HepG2 (cell line): ENCODE results near the gene RSKR. TPM values are rescaled to one million over a fixed set of nuclear protein-coding genes. Genes with fewer than 3 reads are reported as not detected.

Experiments
- ATAC-seq: fragments of 200-7000 bp; cut with Tn5 transposase; 3 replicates; pipeline ENCODE4 v1.9.1; 2020; ENCODE audit warnings: mild to moderate bottlenecking, moderate library complexity
- BruUV-seq: library from RNA; stranded (reverse); fragments of 400-500 nt; replicated peaks from 2 replicates; lab custom pipeline; 2021; lab: Mats Ljungman, UMichigan
- CTCF ChIA-PET: fragments of 300-600 bp; formaldehyde crosslinking; extraction: SDS; loops from one replicate; lab custom pipeline; 2021; ENCODE audit warnings: low total read pairs, inconsistent platforms, low intra/inter-chr PET ratio; lab: Yijun Ruan, JAX
- POLR2A ChIA-PET: fragments of 350-600 bp; sonication (Branson Sonifier 250); formaldehyde crosslinking; loops from one replicate; lab custom pipeline; 2020; ENCODE audit warnings: antibody characterized with exemption, inconsistent platforms; lab: Yijun Ruan, JAX
- DNase-seq: peaks from one replicate; pipeline ENCODE4 v3.0.0-alpha.2; 2015; ENCODE audit warnings: low spot score
- FAIRE-seq: peaks from 3 replicates; lab custom pipeline; 2011; peaks lifted over from hg19 to GRCh38; lab: Jason Lieb, UNC
- H2AFZ ChIP-seq: one replicate; pipeline ENCODE4 v1.6.1; 2011; ENCODE audit warnings: low read length, inconsistent platforms
- H3K27ac ChIP-seq: fragments of 300-600 bp; 3 replicates; pipeline ENCODE4 v1.8.0; 2011; ENCODE audit warnings: mixed run types, mild to moderate bottlenecking, mixed read lengths, low read length, inconsistent platforms; ENCODE audit not compliant: insufficient read depth; ENCODE audit errors: extremely low read length
- H3K27me3 ChIP-seq, 2 experiments: fragments of 200-600 bp in 1 of 2; 2 replicates in 1 of 2; 3 replicates in 1 of 2; pipeline versions ENCODE4 v1.6.0 to v1.8.0; 2011; ENCODE audit warnings: low read length in 2 of 2, mild to moderate bottlenecking in 2 of 2, moderate library complexity in 2 of 2, inconsistent platforms in 1 of 2; ENCODE audit not compliant: insufficient read depth in 2 of 2, control insufficient read depth in 1 of 2
- H3K36me3 ChIP-seq, 2 experiments: fragments of 200-600 bp in 1 of 2; replicated peaks in 1 of 2; 2 replicates in 1 of 2; 3 replicates in 1 of 2; pipeline versions ENCODE4 v1.5.1 to v1.8.0; 2011; ENCODE audit warnings: low read length in 2 of 2, inconsistent platforms in 1 of 2; ENCODE audit not compliant: insufficient read depth in 2 of 2, control insufficient read depth in 1 of 2
- H3K4me1 ChIP-seq: 2 replicates; pipeline ENCODE4 v1.5.1; 2012; ENCODE audit warnings: low read length, inconsistent platforms; ENCODE audit not compliant: insufficient read depth
- H3K4me2 ChIP-seq: 2 replicates; pipeline ENCODE4 v1.6.0; 2011; ENCODE audit warnings: low read depth, low read length, inconsistent platforms
- H3K4me3 ChIP-seq, 3 experiments: fragments of 200-600 bp in 1 of 3; sonication (generic), shearing (Covaris generic) in 1 of 3; replicated peaks in 1 of 3; 2 replicates each; pipeline ENCODE4 v1.5.1; 2011 to 2016; ENCODE audit warnings: low read length in 3 of 3, inconsistent platforms in 2 of 3, low read depth in 2 of 3, mild to moderate bottlenecking in 2 of 3, control low read depth in 1 of 3, mixed read lengths in 1 of 3; ENCODE audit not compliant: insufficient read depth in 1 of 3
- H3K79me2 ChIP-seq: one replicate; pipeline ENCODE4 v1.6.1; 2011; ENCODE audit warnings: low read length, inconsistent platforms; ENCODE audit not compliant: insufficient read depth
- H3K9ac ChIP-seq: 2 replicates; pipeline ENCODE4 v1.6.0; 2011; ENCODE audit warnings: mild to moderate bottlenecking, low read depth, low read length, inconsistent platforms; ENCODE audit not compliant: insufficient read depth
- H3K9me3 ChIP-seq: 2 replicates; pipeline ENCODE4 v1.5.1; 2012; ENCODE audit warnings: mild to moderate bottlenecking, low read length
- H4K20me1 ChIP-seq: 2 replicates; pipeline ENCODE4 v1.6.0; 2011; ENCODE audit warnings: inconsistent platforms, mild to moderate bottlenecking, low read length, moderate library complexity; ENCODE audit not compliant: insufficient read depth
- HCFC1 ChIP-seq: fragments of 150-350 bp; IDR thresholded peaks from 2 replicates; pipeline ENCODE4 v1.6.1; 2014; ENCODE audit warnings: low read depth, low read length
- HNF4G ChIP-seq, 2 experiments: sonication (generic) in 1 of 2; formaldehyde crosslinking in 1 of 2; IDR thresholded peaks; 2 replicates each; pipeline versions ENCODE4 v1.4.0 to v1.6.1; 2011 to 2020; ENCODE audit warnings: borderline replicate concordance in 2 of 2, low read depth in 2 of 2, mild to moderate bottlenecking in 2 of 2, low read length in 1 of 2, missing genetic modification reagents in 1 of 2, moderate library complexity in 1 of 2
- NFE2L2 ChIP-seq: fragments of 150-350 bp; IDR thresholded peaks from 2 replicates; pipeline ENCODE4 v1.6.1; 2014; ENCODE audit warnings: low read length
- PRPF4 ChIP-seq: fragments of 200-400 bp; formaldehyde crosslinking; IDR thresholded peaks from 2 replicates; pipeline ENCODE4 v1.6.1; 2016; ENCODE audit warnings: low read length, low read depth; ENCODE audit not compliant: poor library complexity, severe bottlenecking
- SMAD9 ChIP-seq: sonication (generic); formaldehyde crosslinking; IDR thresholded peaks from 2 replicates; pipeline ENCODE4 v1.5.1; 2020; ENCODE audit warnings: mild to moderate bottlenecking, missing genetic modification reagents
- SRSF1 ChIP-seq: fragments of 200-400 bp; formaldehyde crosslinking; optimal IDR thresholded peaks from 2 replicates; pipeline ENCODE3; 2017; ENCODE audit warnings: mild to moderate bottlenecking, low read depth, low read length, moderate library complexity
- SRY ChIP-seq: sonication (generic); formaldehyde crosslinking; IDR thresholded peaks from 2 replicates; pipeline ENCODE4 v1.8.0; 2022; ENCODE audit warnings: mild to moderate bottlenecking, missing genetic modification reagents
- ZFP82 ChIP-seq: sonication (generic); formaldehyde crosslinking; IDR thresholded peaks from 2 replicates; pipeline ENCODE4 v1.5.1; 2020; ENCODE audit warnings: mild to moderate bottlenecking, missing genetic modification reagents, borderline replicate concordance
- ZMYM2 ChIP-seq: sonication (generic); formaldehyde crosslinking; IDR thresholded peaks from 2 replicates; pipeline ENCODE4 v1.8.0; 2022; ENCODE audit warnings: mild to moderate bottlenecking, missing genetic modification reagents
- ZNF781 ChIP-seq: sonication (generic); formaldehyde crosslinking; IDR thresholded peaks from 2 replicates; pipeline ENCODE4 v1.5.1; 2020; ENCODE audit warnings: borderline replicate concordance, mild to moderate bottlenecking, missing genetic modification reagents; ENCODE audit errors: not compliant biosample characterization
- ZNF788 ChIP-seq: sonication (generic); formaldehyde crosslinking; IDR thresholded peaks from 2 replicates; pipeline ENCODE4 v1.5.0; 2020; ENCODE audit warnings: mild to moderate bottlenecking, missing genetic modification reagents, borderline replicate concordance
- ZSCAN29 ChIP-seq: sonication (generic); formaldehyde crosslinking; conservative IDR thresholded peaks from 2 replicates; pipeline ENCODE4 v1.4.0; 2020; ENCODE audit warnings: mild to moderate bottlenecking, missing genetic modification reagents
- WGBS: methylation state at CpG from one replicate; pipeline ENCODE4 v1.1.6; 2017; ENCODE audit warnings: low lambda C conversion rate; 5-methylcytosine and 5-hydroxymethylcytosine counted together
- in situ Hi-C: cut with HindIII; loops from 2 replicates; pipeline ENCODE4 v1.10.0; 2017; ENCODE audit warnings: low pct_unique_long_range_greater_than_20kb; ENCODE audit not compliant: extremely low pct_ligation_motif_present
- intact Hi-C: fragments of 100-400 bp; cut with micrococcal nuclease; formaldehyde crosslinking; loops from one replicate; pipeline ENCODE4 v1.10.0; 2022; ENCODE audit not compliant: unreplicated experiment
- polyA plus RNA-seq, 8 experiments: library from polyadenylated mRNA; depleted of rRNA in 3 of 8; stranded (reverse) in 7 of 8; unstranded in 1 of 8; fragments of >200 nt; fragmentation: Illumina TruSeq in 4 of 8; extraction: Trizol in 4 of 8; gene quantifications; 2 replicates each; pipeline versions ENCODE4 v1.2.1 to v1.2.3, GENCODE V29; 2011 to 2016; ENCODE audit warnings: low read depth in 4 of 8, missing spikeins in 1 of 8, mixed read lengths in 1 of 8; ENCODE audit not compliant: insufficient read depth in 1 of 8
- total RNA-seq, 5 experiments: library from RNA; depleted of rRNA; stranded (reverse); fragments of >200 nt; fragmentation: Illumina TruSeq; extraction: Trizol; gene quantifications; 2 replicates each; pipeline ENCODE4 v1.2.3, GENCODE V29; 2016; ENCODE audit warnings: low read depth in 1 of 5
- TF ChIP-seq, protein P1 (sequence below): sonication (generic); formaldehyde crosslinking; IDR thresholded peaks from 2 replicates; pipeline ENCODE4 v1.5.0; 2020; ENCODE audit warnings: mild to moderate bottlenecking, missing genetic modification reagents, borderline replicate concordance
- TF ChIP-seq, protein P2 (sequence below): sonication (generic); formaldehyde crosslinking; IDR thresholded peaks from 2 replicates; pipeline ENCODE4 v1.4.0; 2020; ENCODE audit warnings: missing genetic modification reagents
- TF ChIP-seq, protein P3 (sequence below): sonication (generic); formaldehyde crosslinking; IDR thresholded peaks from 2 replicates; pipeline ENCODE4 v1.5.0; 2020; ENCODE audit warnings: mild to moderate bottlenecking, missing genetic modification reagents

The RSKR gene
- total and polyA plus RNA-seq, 2 of the 13 experiments (the other 11 are each of a cell fraction or from before 2014, with no cell fraction given) = 5.0 to 10.4 TPM

DNA sequence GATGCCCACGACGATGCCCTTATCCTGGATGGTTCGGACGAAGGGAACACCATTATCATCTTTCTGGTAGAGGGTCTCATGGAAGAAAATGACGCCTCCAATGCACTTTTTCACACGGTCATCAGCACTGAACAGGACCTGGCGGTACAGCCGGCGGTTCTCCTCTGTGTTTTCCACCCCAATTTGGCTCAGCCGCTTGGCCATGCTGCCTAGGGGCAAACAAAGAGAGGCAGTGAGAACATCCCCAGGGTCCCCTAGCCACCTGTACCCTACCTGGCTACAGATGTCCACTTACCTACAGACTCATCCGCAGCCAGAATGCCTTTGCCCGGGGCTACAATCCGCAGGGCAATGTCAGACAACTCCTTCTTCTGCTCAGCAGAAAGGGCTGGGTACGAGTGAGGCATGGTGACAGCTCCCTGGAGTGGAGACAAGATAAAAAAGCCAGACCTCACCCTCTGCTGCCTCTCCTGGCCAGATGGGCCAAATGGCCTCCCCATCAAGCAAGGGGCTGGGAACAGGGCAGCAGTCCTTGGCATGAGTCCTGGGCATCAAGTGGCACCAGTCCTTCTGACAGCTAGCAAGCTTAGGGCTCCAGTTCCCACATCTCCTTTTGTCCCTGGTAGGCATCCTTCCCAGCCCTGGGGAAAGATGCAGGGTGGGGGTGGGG lies 38.7 kb downstream of the RSKR start:
- intact Hi-C loops = no loop called here
- peak overlapping the region in 1 of 3 experiments; percentile 63; a peak in 1 of 6 replicates for H3K4me3 ChIP-seq
- no peak overlapping the region for H2AFZ ChIP-seq
- ATAC-seq = no peak
- no peak for DNase-seq
- peak overlapping the region; percentile 59 for H3K4me2 ChIP-seq
- no peak overlapping the region for H3K27ac ChIP-seq
- WGBS = 95% methylated on average over 14 of the region's 14 CpGs
- H4K20me1 ChIP-seq = no peaks in the 10 kb centered on the region
- POLR2A ChIA-PET = no interaction called here
- BruUV-seq = no TSS peak
- H3K9ac ChIP-seq = peak overlapping the region; percentile 49; the same call in 1 of the 2 replicates
- CTCF ChIA-PET = no interaction called here
- peaks cover 10% of the 10 kb centered on the region for H3K79me2 ChIP-seq
- H3K9me3 ChIP-seq = no peaks in the 10 kb centered on the region
- in situ Hi-C loops = no loop called here
- no peak for FAIRE-seq
- H3K27me3 ChIP-seq = no peaks in the 10 kb centered on the region
- H3K36me3 ChIP-seq = peaks cover 15 to 29% of the 10 kb centered on the region in 2 experiments
- TF ChIP-seq ZSCAN29 (CRISPR knock-in tag) (no peak), SRSF1 (no peak), ZNF788 (CRISPR knock-in tag) (no peak), SMAD9 (CRISPR knock-in tag) (no peak), ZNF781 (CRISPR knock-in tag) (no peak), SRY (no peak), HNF4G (IDR thresholded peaks at IDR 0.05; ENCODE audit: borderline replicate concordance, low read depth, low read length) (no peak), HNF4G (CRISPR knock-in tag; IDR thresholded peaks at IDR 0.05; ENCODE audit: borderline replicate concordance, low read depth) (no peak), NFE2L2 (no peak), ZFP82 (CRISPR knock-in tag) (no peak), HCFC1 (no peak), ZMYM2 (no peak), PRPF4 (no peak)
- TF ChIP-seq, protein P1, sequence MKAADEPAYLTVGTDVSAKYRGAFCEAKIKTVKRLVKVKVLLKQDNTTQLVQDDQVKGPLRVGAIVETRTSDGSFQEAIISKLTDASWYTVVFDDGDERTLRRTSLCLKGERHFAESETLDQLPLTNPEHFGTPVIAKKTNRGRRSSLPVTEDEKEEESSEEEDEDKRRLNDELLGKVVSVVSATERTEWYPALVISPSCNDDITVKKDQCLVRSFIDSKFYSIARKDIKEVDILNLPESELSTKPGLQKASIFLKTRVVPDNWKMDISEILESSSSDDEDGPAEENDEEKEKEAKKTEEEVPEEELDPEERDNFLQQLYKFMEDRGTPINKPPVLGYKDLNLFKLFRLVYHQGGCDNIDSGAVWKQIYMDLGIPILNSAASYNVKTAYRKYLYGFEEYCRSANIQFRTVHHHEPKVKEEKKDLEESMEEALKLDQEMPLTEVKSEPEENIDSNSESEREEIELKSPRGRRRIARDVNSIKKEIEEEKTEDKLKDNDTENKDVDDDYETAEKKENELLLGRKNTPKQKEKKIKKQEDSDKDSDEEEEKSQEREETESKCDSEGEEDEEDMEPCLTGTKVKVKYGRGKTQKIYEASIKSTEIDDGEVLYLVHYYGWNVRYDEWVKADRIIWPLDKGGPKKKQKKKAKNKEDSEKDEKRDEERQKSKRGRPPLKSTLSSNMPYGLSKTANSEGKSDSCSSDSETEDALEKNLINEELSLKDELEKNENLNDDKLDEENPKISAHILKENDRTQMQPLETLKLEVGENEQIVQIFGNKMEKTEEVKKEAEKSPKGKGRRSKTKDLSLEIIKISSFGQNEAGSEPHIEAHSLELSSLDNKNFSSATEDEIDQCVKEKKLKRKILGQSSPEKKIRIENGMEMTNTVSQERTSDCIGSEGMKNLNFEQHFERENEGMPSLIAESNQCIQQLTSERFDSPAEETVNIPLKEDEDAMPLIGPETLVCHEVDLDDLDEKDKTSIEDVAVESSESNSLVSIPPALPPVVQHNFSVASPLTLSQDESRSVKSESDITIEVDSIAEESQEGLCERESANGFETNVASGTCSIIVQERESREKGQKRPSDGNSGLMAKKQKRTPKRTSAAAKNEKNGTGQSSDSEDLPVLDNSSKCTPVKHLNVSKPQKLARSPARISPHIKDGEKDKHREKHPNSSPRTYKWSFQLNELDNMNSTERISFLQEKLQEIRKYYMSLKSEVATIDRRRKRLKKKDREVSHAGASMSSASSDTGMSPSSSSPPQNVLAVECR (CRISPR knock-in tag) = no peak
- TF ChIP-seq, protein P2, sequence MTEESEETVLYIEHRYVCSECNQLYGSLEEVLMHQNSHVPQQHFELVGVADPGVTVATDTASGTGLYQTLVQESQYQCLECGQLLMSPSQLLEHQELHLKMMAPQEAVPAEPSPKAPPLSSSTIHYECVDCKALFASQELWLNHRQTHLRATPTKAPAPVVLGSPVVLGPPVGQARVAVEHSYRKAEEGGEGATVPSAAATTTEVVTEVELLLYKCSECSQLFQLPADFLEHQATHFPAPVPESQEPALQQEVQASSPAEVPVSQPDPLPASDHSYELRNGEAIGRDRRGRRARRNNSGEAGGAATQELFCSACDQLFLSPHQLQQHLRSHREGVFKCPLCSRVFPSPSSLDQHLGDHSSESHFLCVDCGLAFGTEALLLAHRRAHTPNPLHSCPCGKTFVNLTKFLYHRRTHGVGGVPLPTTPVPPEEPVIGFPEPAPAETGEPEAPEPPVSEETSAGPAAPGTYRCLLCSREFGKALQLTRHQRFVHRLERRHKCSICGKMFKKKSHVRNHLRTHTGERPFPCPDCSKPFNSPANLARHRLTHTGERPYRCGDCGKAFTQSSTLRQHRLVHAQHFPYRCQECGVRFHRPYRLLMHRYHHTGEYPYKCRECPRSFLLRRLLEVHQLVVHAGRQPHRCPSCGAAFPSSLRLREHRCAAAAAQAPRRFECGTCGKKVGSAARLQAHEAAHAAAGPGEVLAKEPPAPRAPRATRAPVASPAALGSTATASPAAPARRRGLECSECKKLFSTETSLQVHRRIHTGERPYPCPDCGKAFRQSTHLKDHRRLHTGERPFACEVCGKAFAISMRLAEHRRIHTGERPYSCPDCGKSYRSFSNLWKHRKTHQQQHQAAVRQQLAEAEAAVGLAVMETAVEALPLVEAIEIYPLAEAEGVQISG = no peak
- TF ChIP-seq, protein P3, sequence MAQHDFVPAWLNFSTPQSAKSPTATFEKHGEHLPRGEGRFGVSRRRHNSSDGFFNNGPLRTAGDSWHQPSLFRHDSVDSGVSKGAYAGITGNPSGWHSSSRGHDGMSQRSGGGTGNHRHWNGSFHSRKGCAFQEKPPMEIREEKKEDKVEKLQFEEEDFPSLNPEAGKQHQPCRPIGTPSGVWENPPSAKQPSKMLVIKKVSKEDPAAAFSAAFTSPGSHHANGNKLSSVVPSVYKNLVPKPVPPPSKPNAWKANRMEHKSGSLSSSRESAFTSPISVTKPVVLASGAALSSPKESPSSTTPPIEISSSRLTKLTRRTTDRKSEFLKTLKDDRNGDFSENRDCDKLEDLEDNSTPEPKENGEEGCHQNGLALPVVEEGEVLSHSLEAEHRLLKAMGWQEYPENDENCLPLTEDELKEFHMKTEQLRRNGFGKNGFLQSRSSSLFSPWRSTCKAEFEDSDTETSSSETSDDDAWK (CRISPR knock-in tag) = no peak
- H3K4me1 ChIP-seq = peaks cover 53% of the 10 kb centered on the region
